HEK293 (cell line): ENCODE data around the gene EFHC1.

Experiments used
- GFI1B ChIP-seq: fragments of 450-650 bp; formaldehyde crosslinking; IDR thresholded peaks from 2 replicates; pipeline ENCODE4 v1.5.1; 2016; ENCODE audit warnings: missing biosample characterization, missing genetic modification characterization
- IKZF3 ChIP-seq: fragments of 450-650 bp; IDR thresholded peaks from 2 replicates; pipeline ENCODE4 v1.5.0; 2018; ENCODE audit warnings: missing biosample characterization, mild to moderate bottlenecking, missing genetic modification characterization, moderate library complexity
- KLF10 ChIP-seq: fragments of 450-650 bp; IDR thresholded peaks from 2 replicates; pipeline ENCODE4 v1.5.1; 2018; ENCODE audit warnings: missing biosample characterization, mild to moderate bottlenecking, missing genetic modification characterization
- PATZ1 ChIP-seq: fragments of 450-650 bp; formaldehyde crosslinking; IDR thresholded peaks from 2 replicates; pipeline ENCODE4 v1.5.1; 2016; ENCODE audit warnings: missing biosample characterization, missing genetic modification characterization
- PRDM1 ChIP-seq: fragments of 450-650 bp; formaldehyde crosslinking; IDR thresholded peaks from 2 replicates; pipeline ENCODE4; 2016; ENCODE audit warnings: missing biosample characterization, missing genetic modification characterization
- REST ChIP-seq: fragments of 450-650 bp; formaldehyde crosslinking; IDR thresholded peaks from 2 replicates; pipeline ENCODE4 v1.5.1; 2016; ENCODE audit warnings: missing biosample characterization, missing genetic modification characterization
- SETDB1 ChIP-seq: IDR thresholded peaks from one replicate; pipeline ENCODE4 v1.6.1; 2017; ENCODE audit warnings: mild to moderate bottlenecking, low read length, moderate library complexity, mixed read lengths; ENCODE audit not compliant: insufficient read length
- SP2 ChIP-seq: fragments of 450-650 bp; formaldehyde crosslinking; IDR thresholded peaks from 2 replicates; pipeline ENCODE4 v1.5.1; 2016; ENCODE audit warnings: missing biosample characterization, missing genetic modification characterization
- TRIM28 ChIP-seq: IDR thresholded peaks from 2 replicates; pipeline ENCODE4 v1.6.1; 2011; ENCODE audit warnings: low read length, control low read depth, borderline replicate concordance
- ZBTB1 ChIP-seq: fragments of 450-650 bp; formaldehyde crosslinking; IDR thresholded peaks from 2 replicates; pipeline ENCODE4 v1.5.1; 2016; ENCODE audit warnings: missing biosample characterization, missing genetic modification characterization
- ZBTB17 ChIP-seq: fragments of 450-650 bp; formaldehyde crosslinking; IDR thresholded peaks from 2 replicates; pipeline ENCODE4 v1.5.1; 2016; ENCODE audit warnings: missing biosample characterization, missing genetic modification characterization
- ZIC2 ChIP-seq: fragments of 450-650 bp; formaldehyde crosslinking; IDR thresholded peaks from 2 replicates; pipeline ENCODE4 v1.5.1; 2016; ENCODE audit warnings: missing biosample characterization, missing genetic modification characterization
- ZNF132 ChIP-seq: fragments of 450-650 bp; formaldehyde crosslinking; IDR thresholded peaks from 2 replicates; pipeline ENCODE4 v1.5.1; 2017; ENCODE audit warnings: missing biosample characterization, missing genetic modification characterization, borderline replicate concordance
- ZNF146 ChIP-seq: fragments of 450-650 bp; formaldehyde crosslinking; IDR thresholded peaks from 2 replicates; pipeline ENCODE4 v1.5.1; 2016; ENCODE audit warnings: missing biosample characterization, missing genetic modification characterization
- ZNF184 ChIP-seq: fragments of 450-650 bp; IDR thresholded peaks from 2 replicates; pipeline ENCODE4 v1.5.1; 2018; ENCODE audit warnings: missing biosample characterization, mild to moderate bottlenecking, missing genetic modification characterization
- ZNF274 ChIP-seq, 2 experiments: fragments of 200-500 bp in 1 of 2; fragments of 450-650 bp in 1 of 2; sonication (Bioruptor generic) in 1 of 2; formaldehyde crosslinking in 1 of 2; IDR thresholded peaks; 2 replicates each; pipeline versions ENCODE4 v1.5.1 to v1.6.1; 2014 to 2016; ENCODE audit warnings: borderline replicate concordance in 1 of 2, inconsistent platforms in 1 of 2, low read length in 1 of 2, missing biosample characterization in 1 of 2, missing genetic modification characterization in 1 of 2
- ZNF341 ChIP-seq: fragments of 450-650 bp; formaldehyde crosslinking; IDR thresholded peaks from 2 replicates; pipeline ENCODE4; 2016; ENCODE audit warnings: low read depth, missing biosample characterization, missing genetic modification characterization
- ZNF366 ChIP-seq: fragments of 450-650 bp; formaldehyde crosslinking; conservative IDR thresholded peaks from 2 replicates; pipeline ENCODE4 v1.5.1; 2016; ENCODE audit warnings: missing biosample characterization, missing genetic modification characterization
- ZNF394 ChIP-seq: fragments of 450-650 bp; formaldehyde crosslinking; IDR thresholded peaks from 2 replicates; pipeline ENCODE4 v1.5.1; 2016; ENCODE audit warnings: missing biosample characterization, missing genetic modification characterization, mild to moderate bottlenecking, moderate library complexity, borderline replicate concordance
- ZNF48 ChIP-seq: fragments of 450-650 bp; formaldehyde crosslinking; IDR thresholded peaks from 2 replicates; pipeline ENCODE4 v1.5.1; 2016; ENCODE audit warnings: missing biosample characterization, missing genetic modification characterization
- ZNF501 ChIP-seq: fragments of 450-650 bp; formaldehyde crosslinking; IDR thresholded peaks from 2 replicates; pipeline ENCODE4 v1.5.1; 2016; ENCODE audit warnings: missing biosample characterization, missing genetic modification characterization
- ZNF514 ChIP-seq: fragments of 450-650 bp; formaldehyde crosslinking; IDR thresholded peaks from 2 replicates; pipeline ENCODE4 v1.5.1; 2016; ENCODE audit warnings: missing biosample characterization, missing genetic modification characterization
- ZNF518A ChIP-seq: fragments of 450-650 bp; formaldehyde crosslinking; conservative IDR thresholded peaks from 2 replicates; pipeline ENCODE4 v1.5.1; 2016; ENCODE audit warnings: low read depth, missing biosample characterization, missing genetic modification characterization
- ZNF560 ChIP-seq: fragments of 450-650 bp; formaldehyde crosslinking; IDR thresholded peaks from 2 replicates; pipeline ENCODE4 v1.5.1; 2017; ENCODE audit warnings: missing biosample characterization, missing genetic modification characterization, borderline replicate concordance
- ZNF580 ChIP-seq: fragments of 450-650 bp; formaldehyde crosslinking; IDR thresholded peaks from 2 replicates; pipeline ENCODE4 v1.5.1; 2016; ENCODE audit warnings: missing biosample characterization, missing genetic modification characterization
- ZNF600 ChIP-seq: fragments of 450-650 bp; formaldehyde crosslinking; IDR thresholded peaks from 2 replicates; pipeline ENCODE4 v1.5.1; 2016; ENCODE audit warnings: missing biosample characterization, missing genetic modification characterization
- ZNF677 ChIP-seq: fragments of 450-650 bp; IDR thresholded peaks from 2 replicates; pipeline ENCODE4 v1.5.0; 2018; ENCODE audit warnings: missing biosample characterization, mild to moderate bottlenecking, missing genetic modification characterization, moderate library complexity
- ZNF76 ChIP-seq: fragments of 450-650 bp; formaldehyde crosslinking; IDR thresholded peaks from 2 replicates; pipeline ENCODE4; 2016; ENCODE audit warnings: low read depth, missing biosample characterization, missing genetic modification characterization, borderline replicate concordance
- ZNF837 ChIP-seq: fragments of 450-650 bp; formaldehyde crosslinking; IDR thresholded peaks from 2 replicates; pipeline ENCODE4 v1.5.1; 2016; ENCODE audit warnings: missing biosample characterization, missing genetic modification characterization

EFHC1 gene

GRCh38 chr6:52517502-52518278 lies 97.5 kb downstream of the EFHC1 start (continued):
- TF ChIP-seq ZNF518A (tag by site-specific recombination) (peak; percentile 39; the same call in 1 of the 2 replicates), PATZ1 (tag by site-specific recombination) (peak; percentile 91), ZBTB1 (no peak), ZBTB17 (tag by site-specific recombination) (peak; percentile 92), ZNF514 (tag by site-specific recombination) (no peak), ZNF580 (tag by site-specific recombination) (0 out of 2 replicates have a peak, but pooled peaks have one; percentile 33), ZNF560 (tag by site-specific recombination) (no peak), ZNF600 (tag by site-specific recombination) (peak; percentile 69; the same call in 1 of the 2 replicates), ZNF184 (tag by site-specific recombination) (0 out of 2 replicates have a peak, but pooled peaks have one; percentile 59), TRIM28 (peak; percentile 74), IKZF3 (tag by site-specific recombination) (peak; percentile 89), GFI1B (tag by site-specific recombination) (no peak; the same call in 1 of the 2 replicates), ZNF677 (tag by site-specific recombination) (no peak), ZNF48 (tag by site-specific recombination) (no peak), ZNF132 (tag by site-specific recombination) (no peak), ZNF76 (tag by site-specific recombination) (peak; percentile 22; the same call in 1 of the 2 replicates), REST (tag by site-specific recombination) (peak; percentile 70), ZNF394 (peak; percentile 59; the same call in 1 of the 2 replicates), ZNF366 (tag by site-specific recombination) (peak; percentile 59; the same call in 1 of the 2 replicates), ZNF146 (tag by site-specific recombination) (no peak), ZNF274 (IDR thresholded peaks at IDR 0.05; ENCODE audit: low read length) (no peak), ZNF274 (tag by site-specific recombination; IDR thresholded peaks at IDR 0.05; ENCODE audit: borderline replicate concordance) (no peak), KLF10 (peak; percentile 23; the same call in 1 of the 2 replicates), PRDM1 (tag by site-specific recombination) (peak; percentile 87), ZNF837 (tag by site-specific recombination) (no peak), ZIC2 (tag by site-specific recombination) (peak; percentile 95), SETDB1 (no peak), ZNF341 (tag by site-specific recombination) (peak; percentile 77), ZNF501 (tag by site-specific recombination) (peak; percentile 64; the same call in 1 of the 2 replicates), SP2 (peak; percentile 30)
